ENCODE measurements around the gene VPS41.

- TF ChIP-seq, protein P1, sequence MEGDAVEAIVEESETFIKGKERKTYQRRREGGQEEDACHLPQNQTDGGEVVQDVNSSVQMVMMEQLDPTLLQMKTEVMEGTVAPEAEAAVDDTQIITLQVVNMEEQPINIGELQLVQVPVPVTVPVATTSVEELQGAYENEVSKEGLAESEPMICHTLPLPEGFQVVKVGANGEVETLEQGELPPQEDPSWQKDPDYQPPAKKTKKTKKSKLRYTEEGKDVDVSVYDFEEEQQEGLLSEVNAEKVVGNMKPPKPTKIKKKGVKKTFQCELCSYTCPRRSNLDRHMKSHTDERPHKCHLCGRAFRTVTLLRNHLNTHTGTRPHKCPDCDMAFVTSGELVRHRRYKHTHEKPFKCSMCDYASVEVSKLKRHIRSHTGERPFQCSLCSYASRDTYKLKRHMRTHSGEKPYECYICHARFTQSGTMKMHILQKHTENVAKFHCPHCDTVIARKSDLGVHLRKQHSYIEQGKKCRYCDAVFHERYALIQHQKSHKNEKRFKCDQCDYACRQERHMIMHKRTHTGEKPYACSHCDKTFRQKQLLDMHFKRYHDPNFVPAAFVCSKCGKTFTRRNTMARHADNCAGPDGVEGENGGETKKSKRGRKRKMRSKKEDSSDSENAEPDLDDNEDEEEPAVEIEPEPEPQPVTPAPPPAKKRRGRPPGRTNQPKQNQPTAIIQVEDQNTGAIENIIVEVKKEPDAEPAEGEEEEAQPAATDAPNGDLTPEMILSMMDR (IDR thresholded peaks at IDR 0.05; ENCODE audit: low read depth, low read length, missing input control): no peak
- no peak for TF ChIP-seq EGR1 (IDR thresholded peaks at IDR 0.05; ENCODE audit: low read depth in 2 of 2)
- TF ChIP-seq HNF4A (conservative IDR thresholded peaks at IDR 0.05): no peak
- TF ChIP-seq, protein P2, sequence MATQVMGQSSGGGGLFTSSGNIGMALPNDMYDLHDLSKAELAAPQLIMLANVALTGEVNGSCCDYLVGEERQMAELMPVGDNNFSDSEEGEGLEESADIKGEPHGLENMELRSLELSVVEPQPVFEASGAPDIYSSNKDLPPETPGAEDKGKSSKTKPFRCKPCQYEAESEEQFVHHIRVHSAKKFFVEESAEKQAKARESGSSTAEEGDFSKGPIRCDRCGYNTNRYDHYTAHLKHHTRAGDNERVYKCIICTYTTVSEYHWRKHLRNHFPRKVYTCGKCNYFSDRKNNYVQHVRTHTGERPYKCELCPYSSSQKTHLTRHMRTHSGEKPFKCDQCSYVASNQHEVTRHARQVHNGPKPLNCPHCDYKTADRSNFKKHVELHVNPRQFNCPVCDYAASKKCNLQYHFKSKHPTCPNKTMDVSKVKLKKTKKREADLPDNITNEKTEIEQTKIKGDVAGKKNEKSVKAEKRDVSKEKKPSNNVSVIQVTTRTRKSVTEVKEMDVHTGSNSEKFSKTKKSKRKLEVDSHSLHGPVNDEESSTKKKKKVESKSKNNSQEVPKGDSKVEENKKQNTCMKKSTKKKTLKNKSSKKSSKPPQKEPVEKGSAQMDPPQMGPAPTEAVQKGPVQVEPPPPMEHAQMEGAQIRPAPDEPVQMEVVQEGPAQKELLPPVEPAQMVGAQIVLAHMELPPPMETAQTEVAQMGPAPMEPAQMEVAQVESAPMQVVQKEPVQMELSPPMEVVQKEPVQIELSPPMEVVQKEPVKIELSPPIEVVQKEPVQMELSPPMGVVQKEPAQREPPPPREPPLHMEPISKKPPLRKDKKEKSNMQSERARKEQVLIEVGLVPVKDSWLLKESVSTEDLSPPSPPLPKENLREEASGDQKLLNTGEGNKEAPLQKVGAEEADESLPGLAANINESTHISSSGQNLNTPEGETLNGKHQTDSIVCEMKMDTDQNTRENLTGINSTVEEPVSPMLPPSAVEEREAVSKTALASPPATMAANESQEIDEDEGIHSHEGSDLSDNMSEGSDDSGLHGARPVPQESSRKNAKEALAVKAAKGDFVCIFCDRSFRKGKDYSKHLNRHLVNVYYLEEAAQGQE (IDR thresholded peaks at IDR 0.05): no peak
Observed at GRCh38 chr7:38704751-38705150, 204.2 kb downstream of the VPS41 start.

Measured in liver (tissue), 3 donors.